K562 treated with DMSO at 1 percent for 4 hours (cell line): ENCODE measurements around the gene TGFBR1. TPM values are rescaled to one million over a fixed set of nuclear protein-coding genes. Genes with fewer than 3 reads are reported as not detected.

Experiments used
- total RNA-seq: library from RNA; unstranded; fragments of 300-600 nt; gene quantifications from 2 replicates; pipeline ENCODE4 v1.2.3, GENCODE V29; 2022; ENCODE audit not compliant: insufficient read depth

The TGFBR1 gene
- 9.4 and 12.0 TPM in 2 replicates for total RNA-seq

GRCh38 chr9:99104459-99105151, at the start of gene TGFBR1:
TGFBR1 (plus strand) TSS chr9:99105113; CDS start chr9:99105206, 93 bp downstream.

Other genes starting within 250 kb of the TGFBR1 start
- gene COL15A1, start 161.2 kb upstream of the TGFBR1 start, total RNA-seq, result 20.1 and 20.9 TPM in 2 replicates
- gene ALG2, start 116.8 kb downstream of the TGFBR1 start, total RNA-seq, result 34.2 and 36.5 TPM in 2 replicates
- 409 and 439 TPM in 2 replicates for gene SEC61B, start 117.2 kb downstream of the TGFBR1 start, total RNA-seq